Measurements from ENCODE around the gene ETFA.

- TF ChIP-seq, protein P1, sequence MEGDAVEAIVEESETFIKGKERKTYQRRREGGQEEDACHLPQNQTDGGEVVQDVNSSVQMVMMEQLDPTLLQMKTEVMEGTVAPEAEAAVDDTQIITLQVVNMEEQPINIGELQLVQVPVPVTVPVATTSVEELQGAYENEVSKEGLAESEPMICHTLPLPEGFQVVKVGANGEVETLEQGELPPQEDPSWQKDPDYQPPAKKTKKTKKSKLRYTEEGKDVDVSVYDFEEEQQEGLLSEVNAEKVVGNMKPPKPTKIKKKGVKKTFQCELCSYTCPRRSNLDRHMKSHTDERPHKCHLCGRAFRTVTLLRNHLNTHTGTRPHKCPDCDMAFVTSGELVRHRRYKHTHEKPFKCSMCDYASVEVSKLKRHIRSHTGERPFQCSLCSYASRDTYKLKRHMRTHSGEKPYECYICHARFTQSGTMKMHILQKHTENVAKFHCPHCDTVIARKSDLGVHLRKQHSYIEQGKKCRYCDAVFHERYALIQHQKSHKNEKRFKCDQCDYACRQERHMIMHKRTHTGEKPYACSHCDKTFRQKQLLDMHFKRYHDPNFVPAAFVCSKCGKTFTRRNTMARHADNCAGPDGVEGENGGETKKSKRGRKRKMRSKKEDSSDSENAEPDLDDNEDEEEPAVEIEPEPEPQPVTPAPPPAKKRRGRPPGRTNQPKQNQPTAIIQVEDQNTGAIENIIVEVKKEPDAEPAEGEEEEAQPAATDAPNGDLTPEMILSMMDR (IDR thresholded peaks at IDR 0.05; ENCODE audit: low read length): no peak
- no peak for TF ChIP-seq EZH2 (IDR thresholded peaks at IDR 0.05; ENCODE audit: borderline replicate concordance, low read length)
Measured at GRCh38 chr15:76200083-76200465, 111.2 kb downstream of the ETFA start.

All from OCI-LY1 (cell line).